Thoracic aorta (tissue), 2 donors: Measurements from ENCODE around the gene CUL4A. TPM values are rescaled to one million over a fixed set of nuclear protein-coding genes. Genes with fewer than 3 reads are reported as not detected.
A peak's percentile ranks its signal among the peaks of the same experiment; 100 is the strongest.
"Not testable (repeated sequence)": the region's sequence is repeated elsewhere in the genome, so short reads cannot be mapped to it uniquely, and the experiment has no call there.

Source experiments
- ATAC-seq: fragments of 150-250 bp; one replicate; pipeline ENCODE4 v1.8.0; 2017; ENCODE audit warnings: low read depth; ENCODE audit not compliant: insufficient number of reproducible peaks, low FRiP score
- DNase-seq: peaks from one replicate; pipeline ENCODE4 v3.0.0-alpha.2; 2020; ENCODE audit warnings: low spot score
- H3K27ac ChIP-seq, 2 donors: fragments of 200-600 bp; sonication (generic); 1 replicate in 1 of 2; 2 replicates in 1 of 2; pipeline ENCODE4 v1.5.1; 2016; ENCODE audit warnings: mild to moderate bottlenecking in 2 of 2, moderate library complexity in 2 of 2
- H3K27me3 ChIP-seq: fragments of 200-600 bp; sonication (generic); replicated peaks from 2 replicates; pipeline ENCODE4 v1.6.0; 2016; ENCODE audit warnings: mild to moderate bottlenecking; ENCODE audit not compliant: insufficient read depth
- H3K36me3 ChIP-seq: fragments of 200-600 bp; sonication (generic); one replicate; pipeline ENCODE4 v1.5.1; 2016
- H3K4me1 ChIP-seq, 2 donors: fragments of 200-600 bp; sonication (generic); 1 replicate in 1 of 2; 2 replicates in 1 of 2; pipeline versions ENCODE4 v1.5.1 to v1.6.0; 2016; ENCODE audit warnings: low read depth in 2 of 2, mild to moderate bottlenecking in 1 of 2; ENCODE audit not compliant: control insufficient read depth in 1 of 2
- H3K4me3 ChIP-seq: fragments of 200-600 bp; sonication (generic); 2 replicates; pipeline ENCODE4 v1.5.1; 2016; ENCODE audit warnings: mild to moderate bottlenecking
- H3K9me3 ChIP-seq: fragments of 200-600 bp; sonication (generic); 2 replicates; pipeline ENCODE4 v1.5.1; 2016
- total RNA-seq, 2 donors: library from RNA; depleted of rRNA; stranded (reverse); fragments of >200 nt; gene quantifications; one replicate each; pipeline versions ENCODE4 v1.1.0 to v1.2.3, GENCODE V29; 2016
- TF ChIP-seq, protein P1 (sequence below): fragments of 200-600 bp; sonication (generic); IDR thresholded peaks from one replicate; pipeline ENCODE4 v1.5.1; 2019; ENCODE audit warnings: antibody characterized with exemption

CUL4A gene
- 100 to 1,000 TPM; 112 to 156 TPM for total RNA-seq

GRCh38 chr13:113209336-113209758 is at the start of gene CUL4A:
TSS of gene CUL4A (plus strand) at chr13:113209613. CDS start at chr13:113209628, 15 bp downstream.
- peaks cover 18 to 61% of the 10 kb centered on the region in 2 donors for H3K4me1 ChIP-seq
- H3K36me3 ChIP-seq = no peaks in the 10 kb centered on the region
- DNase-seq = no peak
- H3K9me3 ChIP-seq = no peaks in the 10 kb centered on the region
- H3K27ac ChIP-seq = peak within 1 kb of the TSS; percentile 97 to 98
- no peaks in the 10 kb centered on the region for H3K27me3 ChIP-seq
- H3K4me3 ChIP-seq = peak within 1 kb of the TSS; percentile 82
- peak; percentile 67 for ATAC-seq
- TF ChIP-seq, protein P1, sequence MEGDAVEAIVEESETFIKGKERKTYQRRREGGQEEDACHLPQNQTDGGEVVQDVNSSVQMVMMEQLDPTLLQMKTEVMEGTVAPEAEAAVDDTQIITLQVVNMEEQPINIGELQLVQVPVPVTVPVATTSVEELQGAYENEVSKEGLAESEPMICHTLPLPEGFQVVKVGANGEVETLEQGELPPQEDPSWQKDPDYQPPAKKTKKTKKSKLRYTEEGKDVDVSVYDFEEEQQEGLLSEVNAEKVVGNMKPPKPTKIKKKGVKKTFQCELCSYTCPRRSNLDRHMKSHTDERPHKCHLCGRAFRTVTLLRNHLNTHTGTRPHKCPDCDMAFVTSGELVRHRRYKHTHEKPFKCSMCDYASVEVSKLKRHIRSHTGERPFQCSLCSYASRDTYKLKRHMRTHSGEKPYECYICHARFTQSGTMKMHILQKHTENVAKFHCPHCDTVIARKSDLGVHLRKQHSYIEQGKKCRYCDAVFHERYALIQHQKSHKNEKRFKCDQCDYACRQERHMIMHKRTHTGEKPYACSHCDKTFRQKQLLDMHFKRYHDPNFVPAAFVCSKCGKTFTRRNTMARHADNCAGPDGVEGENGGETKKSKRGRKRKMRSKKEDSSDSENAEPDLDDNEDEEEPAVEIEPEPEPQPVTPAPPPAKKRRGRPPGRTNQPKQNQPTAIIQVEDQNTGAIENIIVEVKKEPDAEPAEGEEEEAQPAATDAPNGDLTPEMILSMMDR = no peak

DNA sequence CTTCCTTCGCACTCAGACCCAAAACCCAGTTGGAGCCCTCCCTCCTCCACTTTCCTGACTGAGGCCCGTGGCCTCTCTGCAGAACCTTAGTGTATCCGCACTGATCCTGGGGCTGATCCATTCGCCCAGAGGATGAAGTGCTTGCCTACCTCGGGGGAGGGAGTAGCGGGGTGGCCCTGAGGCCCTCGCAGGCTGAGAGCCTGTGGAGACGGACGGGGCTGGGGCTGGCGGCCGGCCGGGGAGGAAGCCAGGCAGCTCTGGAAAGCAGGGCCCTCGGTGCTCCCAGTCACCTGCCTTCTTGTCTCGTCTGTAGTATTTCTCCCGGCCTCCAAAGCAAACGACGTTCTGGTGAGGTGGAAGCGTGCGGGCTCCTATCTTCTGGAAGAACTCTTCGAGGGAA is 49.7 kb upstream of the CUL4A start:
- Histone ChIP-seq H3K27me3 (no peaks in the 10 kb centered on the region), H3K9me3 (no peaks in the 10 kb centered on the region), H3K36me3 (no peaks in the 10 kb centered on the region), H3K4me3 (no peak overlapping the region), H3K27ac (no peak overlapping the region), H3K4me1 (no peaks in the 10 kb centered on the region)
- ATAC-seq (no peak), DNase-seq (no peak)
- TF ChIP-seq, protein P1 = no peak

GRCh38 chr13:113160983-113161382 is 48.4 kb upstream of the CUL4A start:
- H3K27me3 ChIP-seq = no peaks in the 10 kb centered on the region
- TF ChIP-seq, protein P1 = no peak

DNA sequence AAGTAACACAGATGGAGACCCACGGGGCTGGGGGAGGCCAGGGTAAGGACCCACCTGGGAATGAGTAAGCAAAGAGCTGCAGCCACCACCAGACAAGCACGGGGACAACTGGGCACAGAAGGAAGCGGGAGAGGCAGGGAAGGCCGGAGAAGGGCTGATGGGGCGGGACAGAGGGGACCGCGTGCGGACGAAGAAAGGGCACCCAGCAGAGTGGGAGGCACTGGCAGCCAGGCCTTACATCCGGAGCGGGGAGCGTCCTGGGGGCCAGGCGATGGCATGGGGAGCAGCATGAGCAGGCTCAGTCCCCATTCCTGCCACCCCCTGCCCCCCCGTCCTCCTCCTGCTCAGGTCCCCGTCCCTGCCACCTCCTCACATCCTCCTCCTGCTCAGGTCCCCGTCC is 48.0 kb upstream of the CUL4A start:
- H3K27ac ChIP-seq = no peak overlapping the region
- H3K4me3 ChIP-seq = no peak overlapping the region
- TF ChIP-seq, protein P1 = no peak
- ATAC-seq = no peak
- H3K9me3 ChIP-seq = no peaks in the 10 kb centered on the region
- DNase-seq = no peak
- H3K36me3 ChIP-seq = no peaks in the 10 kb centered on the region
- no peaks in the 10 kb centered on the region for H3K4me1 ChIP-seq
- no peaks in the 10 kb centered on the region for H3K27me3 ChIP-seq

More at GRCh38 chr13:113160983-113161382, 48.4 kb upstream of the CUL4A start:
- Histone ChIP-seq H3K27ac (no peak overlapping the region), H3K4me1 (no peaks in the 10 kb centered on the region), H3K4me3 (no peak overlapping the region), H3K9me3 (no peaks in the 10 kb centered on the region), H3K36me3 (no peaks in the 10 kb centered on the region)
- DNase-seq = no peak
- ATAC-seq = no peak

- DNase-seq, H3K4me1 ChIP-seq, ATAC-seq, H3K27me3 ChIP-seq, H3K27ac ChIP-seq, H3K4me3 ChIP-seq, H3K9me3 ChIP-seq, H3K36me3 ChIP-seq: not testable (repeated sequence)
These were observed 47.4 kb upstream of the CUL4A start for GRCh38 chr13:113161975-113162374.
